Activated gamma-delta T cell (primary cell): ENCODE data around the gene RAB23.

Experiments used
- DNase-seq: peaks from one replicate; lab custom pipeline; 2025; lab: John Stamatoyannopoulos, UW

The RAB23 gene

GRCh38 chr6:57242505-57242904, 20.4 kb upstream of the RAB23 start:
- DNase-seq: no peak

GRCh38 chr6:57226221-57226620, 4.1 kb upstream of the RAB23 start:
- no peak for DNase-seq

- DNase-seq: no peak
Observed at GRCh38 chr6:57224769-57225515, 2.8 kb upstream of the RAB23 start.

- DNase-seq: no peak
Observed at GRCh38 chr6:57222743-57223077, 603 bp upstream of the RAB23 start.

- peak; percentile 39 for DNase-seq
Observed at GRCh38 chr6:57221191-57221935, 744 bp downstream of the RAB23 start.

GRCh38 chr6:57220083-57220703, 1.9 kb downstream of the RAB23 start:
- DNase-seq: no peak

- no peak for DNase-seq
Observed at GRCh38 chr6:57217270-57217669, 4.8 kb downstream of the RAB23 start.

GRCh38 chr6:57216235-57217101, 5.6 kb downstream of the RAB23 start:
- DNase-seq: no peak

- no peak for DNase-seq
Observed at GRCh38 chr6:57215260-57215659, 6.8 kb downstream of the RAB23 start.

- no peak for DNase-seq
Observed at GRCh38 chr6:57210060-57210459, 12.0 kb downstream of the RAB23 start.

GRCh38 chr6:57209030-57209429, 13.1 kb downstream of the RAB23 start:
- DNase-seq: no peak

- DNase-seq: no peak
Observed at GRCh38 chr6:57207872-57208271, 14.2 kb downstream of the RAB23 start.

GRCh38 chr6:57207141-57207540, 15.0 kb downstream of the RAB23 start:
- DNase-seq: no peak

GRCh38 chr6:57205550-57206328, 16.4 kb downstream of the RAB23 start:
- DNase-seq: no peak

- no peak for DNase-seq
Observed at GRCh38 chr6:57201718-57202117, 20.4 kb downstream of the RAB23 start.

- no peak for DNase-seq
Observed at GRCh38 chr6:57198926-57199636, 23.0 kb downstream of the RAB23 start.

- DNase-seq: no peak
Observed at GRCh38 chr6:57195457-57195856, 26.6 kb downstream of the RAB23 start.

GRCh38 chr6:57193177-57193576, 28.9 kb downstream of the RAB23 start:
- DNase-seq: no peak

- DNase-seq: no peak
Observed at GRCh38 chr6:57190140-57190539, 32.0 kb downstream of the RAB23 start.

GRCh38 chr6:57183336-57183735, 38.8 kb downstream of the RAB23 start:
- no peak for DNase-seq

GRCh38 chr6:57182017-57182432, 40.1 kb downstream of the RAB23 start:
- DNase-seq: no peak
